HPDE6-E6E7 (cell line): Measurements from ENCODE around the gene CCSER1.

Experiments used
- DNase-seq: peaks from one replicate; pipeline ENCODE4 v3.0.0; 2011; ENCODE audit warnings: missing footprints; ENCODE audit errors: extremely low spot score

Gene CCSER1

GRCh38 chr4:90128961-90129495 lies 1.8 kb downstream of the CCSER1 start:
- DNase-seq = no peak

- DNase-seq = no peak
These were observed 2.9 kb downstream of the CCSER1 start for GRCh38 chr4:90130076-90130475.

GRCh38 chr4:90137555-90137954 lies 10.4 kb downstream of the CCSER1 start:
- DNase-seq = no peak

GRCh38 chr4:90142081-90142480 lies 14.9 kb downstream of the CCSER1 start:
- no peak for DNase-seq

- DNase-seq = no peak
These were observed 18.1 kb downstream of the CCSER1 start for GRCh38 chr4:90145319-90145718.

- DNase-seq = no peak
These were observed 19.1 kb downstream of the CCSER1 start for GRCh38 chr4:90146306-90146705.

GRCh38 chr4:90148574-90149148 lies 21.5 kb downstream of the CCSER1 start:
- no peak for DNase-seq

- DNase-seq = no peak
These were observed 24.8 kb downstream of the CCSER1 start for GRCh38 chr4:90152024-90152423.

- no peak for DNase-seq
These were observed 32.0 kb downstream of the CCSER1 start for GRCh38 chr4:90159193-90159592.

GRCh38 chr4:90160044-90160443 lies 32.9 kb downstream of the CCSER1 start:
- DNase-seq = no peak

- DNase-seq = no peak
These were observed 35.4 kb downstream of the CCSER1 start for GRCh38 chr4:90162566-90162965.

GRCh38 chr4:90163872-90164271 lies 36.7 kb downstream of the CCSER1 start:
- no peak for DNase-seq

GRCh38 chr4:90165883-90166282 lies 38.7 kb downstream of the CCSER1 start:
- DNase-seq = no peak

- no peak for DNase-seq
These were observed 44.3 kb downstream of the CCSER1 start for GRCh38 chr4:90171491-90171890.

GRCh38 chr4:90174621-90175023 lies 47.4 kb downstream of the CCSER1 start:
- no peak for DNase-seq

GRCh38 chr4:90181644-90182043 lies 54.5 kb downstream of the CCSER1 start:
- no peak for DNase-seq

- DNase-seq = no peak
These were observed 56.1 kb downstream of the CCSER1 start for GRCh38 chr4:90183254-90183653.

- no peak for DNase-seq
These were observed 57.4 kb downstream of the CCSER1 start for GRCh38 chr4:90184560-90184959.

- no peak for DNase-seq
These were observed 58.2 kb downstream of the CCSER1 start for GRCh38 chr4:90185416-90185815.

- DNase-seq = no peak
These were observed 59.0 kb downstream of the CCSER1 start for GRCh38 chr4:90186229-90186628.

- DNase-seq = no peak
These were observed 60.1 kb downstream of the CCSER1 start for GRCh38 chr4:90187148-90187884.

GRCh38 chr4:90189178-90189577 lies 62.0 kb downstream of the CCSER1 start:
- no peak for DNase-seq

- DNase-seq = no peak
These were observed 62.8 kb downstream of the CCSER1 start for GRCh38 chr4:90189946-90190345.
